CD4-positive, alpha-beta T cell treated with Interferon alpha-2 for 1 hour (primary cell): ENCODE measurements around the gene ZSCAN18.
A peak's percentile ranks its signal among the peaks of the same experiment; 100 is the strongest.

ENCODE experiments used
- DNase-seq, 2 donors: peaks; one replicate each; pipeline ENCODE4 v3.0.0-alpha.2; 2020 to 2022

ZSCAN18 gene

GRCh38 chr19:58085348-58085875 is 12.6 kb downstream of the ZSCAN18 start:
- DNase-seq: no peak

GRCh38 chr19:58084596-58085347 is 13.3 kb downstream of the ZSCAN18 start:
- DNase-seq: no peak

GRCh38 chr19:58083021-58083420 is 15.0 kb downstream of the ZSCAN18 start:
- DNase-seq: no peak

- DNase-seq: no peak
These were observed 18.2 kb downstream of the ZSCAN18 start for GRCh38 chr19:58079792-58080191.

GRCh38 chr19:58067240-58067912 is 30.7 kb downstream of the ZSCAN18 start:
- DNase-seq: no peak

GRCh38 chr19:58063712-58064111 is 34.3 kb downstream of the ZSCAN18 start:
- DNase-seq: no peak

GRCh38 chr19:58060231-58060630 is 37.8 kb downstream of the ZSCAN18 start:
- DNase-seq: no peak

GRCh38 chr19:58059671-58060078 is 38.4 kb downstream of the ZSCAN18 start:
- no peak for DNase-seq

- peak; percentile 48 to 76 for DNase-seq
These were observed 38.9 kb downstream of the ZSCAN18 start, which contains the start of gene ZNF135 for GRCh38 chr19:58059003-58059670. Gene ZNF135, plus strand, starts transcription at chr19:58059282. Its CDS starts 721 bp downstream, at chr19:58060003.

- no peak for DNase-seq
These were observed 39.6 kb downstream of the ZSCAN18 start for GRCh38 chr19:58058467-58058866.

- DNase-seq: no peak
These were observed 41.2 kb downstream of the ZSCAN18 start for GRCh38 chr19:58056861-58057260.

GRCh38 chr19:58056261-58056660 is 41.8 kb downstream of the ZSCAN18 start:
- DNase-seq: no peak

GRCh38 chr19:58054901-58055874 is 42.8 kb downstream of the ZSCAN18 start:
- no peak for DNase-seq

GRCh38 chr19:58053480-58054156 is 44.4 kb downstream of the ZSCAN18 start:
- no peak for DNase-seq

GRCh38 chr19:58052256-58052655 is 45.8 kb downstream of the ZSCAN18 start:
- no peak for DNase-seq

- no peak for DNase-seq
These were observed 50.4 kb downstream of the ZSCAN18 start for GRCh38 chr19:58047672-58048071.

GRCh38 chr19:58046856-58047255 is 51.2 kb downstream of the ZSCAN18 start:
- no peak for DNase-seq

- no peak for DNase-seq
These were observed 52.5 kb downstream of the ZSCAN18 start for GRCh38 chr19:58045411-58046050.

- DNase-seq: no peak
These were observed 53.1 kb downstream of the ZSCAN18 start for GRCh38 chr19:58044886-58045285.

GRCh38 chr19:58044391-58044790 is 53.6 kb downstream of the ZSCAN18 start:
- no peak for DNase-seq
